ENCODE measurements around the gene DUSP1.

DUSP1 gene

GRCh38 chr5:172815631-172816030 is 44.6 kb upstream of the DUSP1 start:
- no peak for TF ChIP-seq NFIC (IDR thresholded peaks at IDR 0.05)
- TF ChIP-seq RAD21 (IDR thresholded peaks at IDR 0.05; ENCODE audit: low read depth) = no peak
- TF ChIP-seq REST (IDR thresholded peaks at IDR 0.05; ENCODE audit: low read depth) = no peak
- no peak for TF ChIP-seq MAX (IDR thresholded peaks at IDR 0.05)
- no peak for TF ChIP-seq FOXM1 (IDR thresholded peaks at IDR 0.05; ENCODE audit: borderline replicate concordance, low read depth)
- TF ChIP-seq CREB1 (IDR thresholded peaks at IDR 0.05; ENCODE audit: low read depth) = no peak
- TF ChIP-seq EGR1 (IDR thresholded peaks at IDR 0.05) = no peak
- no peak for TF ChIP-seq TCF12 (IDR thresholded peaks at IDR 0.05; ENCODE audit: low read depth)
- no peak for TF ChIP-seq TAF1 (IDR thresholded peaks at IDR 0.05; ENCODE audit: low read depth)
- no peak for TF ChIP-seq YY1 (IDR thresholded peaks at IDR 0.05; ENCODE audit: low read depth)
- no peak for TF ChIP-seq EP300 (IDR thresholded peaks at IDR 0.05; ENCODE audit: borderline replicate concordance)
- no peak for TF ChIP-seq CEBPB (IDR thresholded peaks at IDR 0.05)

- TF ChIP-seq YY1 (IDR thresholded peaks at IDR 0.05; ENCODE audit: low read depth) = no peak
- TF ChIP-seq CEBPB (IDR thresholded peaks at IDR 0.05) = no peak
- no peak for TF ChIP-seq USF1 (IDR thresholded peaks at IDR 0.05)
- TF ChIP-seq MAX (IDR thresholded peaks at IDR 0.05) = no peak
- no peak for TF ChIP-seq FOXM1 (IDR thresholded peaks at IDR 0.05; ENCODE audit: borderline replicate concordance, low read depth)
- no peak for TF ChIP-seq REST (IDR thresholded peaks at IDR 0.05; ENCODE audit: low read depth)
Measured at GRCh38 chr5:172809774-172810173, 38.8 kb upstream of the DUSP1 start.

GRCh38 chr5:172807766-172808311 is 36.8 kb upstream of the DUSP1 start:
- no peak for TF ChIP-seq CEBPB (IDR thresholded peaks at IDR 0.05)
- no peak for TF ChIP-seq CREB1 (IDR thresholded peaks at IDR 0.05; ENCODE audit: low read depth)
- no peak for TF ChIP-seq RAD21 (IDR thresholded peaks at IDR 0.05; ENCODE audit: low read depth)
- TF ChIP-seq MAX (IDR thresholded peaks at IDR 0.05) = no peak
- no peak for TF ChIP-seq ZBTB7A (IDR thresholded peaks at IDR 0.05; ENCODE audit: low read depth)
- TF ChIP-seq USF1 (IDR thresholded peaks at IDR 0.05) = no peak
- no peak for TF ChIP-seq EGR1 (IDR thresholded peaks at IDR 0.05)
- TF ChIP-seq YY1 (IDR thresholded peaks at IDR 0.05; ENCODE audit: low read depth) = no peak

GRCh38 chr5:172806897-172807672 is 36.1 kb upstream of the DUSP1 start:
- no peak for TF ChIP-seq FOXM1 (IDR thresholded peaks at IDR 0.05; ENCODE audit: borderline replicate concordance, low read depth)
- TF ChIP-seq TEAD4 (IDR thresholded peaks at IDR 0.05) = no peak
- TF ChIP-seq USF1 (IDR thresholded peaks at IDR 0.05) = no peak
- TF ChIP-seq EP300 (IDR thresholded peaks at IDR 0.05; ENCODE audit: borderline replicate concordance) = no peak

- TF ChIP-seq ZBTB7A (IDR thresholded peaks at IDR 0.05; ENCODE audit: low read depth) = no peak
- TF ChIP-seq TAF1 (IDR thresholded peaks at IDR 0.05; ENCODE audit: low read depth) = no peak
- no peak for TF ChIP-seq REST (IDR thresholded peaks at IDR 0.05; ENCODE audit: low read depth)
- no peak for TF ChIP-seq YY1 (IDR thresholded peaks at IDR 0.05; ENCODE audit: low read depth)
- TF ChIP-seq EGR1 (IDR thresholded peaks at IDR 0.05) = no peak
- no peak for TF ChIP-seq CREB1 (IDR thresholded peaks at IDR 0.05; ENCODE audit: low read depth)
- TF ChIP-seq NFIC (IDR thresholded peaks at IDR 0.05) = no peak
- TF ChIP-seq USF1 (IDR thresholded peaks at IDR 0.05) = no peak
- no peak for TF ChIP-seq TEAD4 (IDR thresholded peaks at IDR 0.05)
- no peak for TF ChIP-seq RAD21 (IDR thresholded peaks at IDR 0.05; ENCODE audit: low read depth)
- TF ChIP-seq CEBPB (IDR thresholded peaks at IDR 0.05) = no peak
- TF ChIP-seq MAX (IDR thresholded peaks at IDR 0.05) = no peak
- TF ChIP-seq TCF12 (IDR thresholded peaks at IDR 0.05; ENCODE audit: low read depth) = no peak
- TF ChIP-seq EP300 (IDR thresholded peaks at IDR 0.05; ENCODE audit: borderline replicate concordance) = no peak
- no peak for TF ChIP-seq FOXM1 (IDR thresholded peaks at IDR 0.05; ENCODE audit: borderline replicate concordance, low read depth)
Measured at GRCh38 chr5:172805736-172806255, 34.8 kb upstream of the DUSP1 start.

Data from Ishikawa (cell line).